ENCODE data around the gene EVI2B.

DNA sequence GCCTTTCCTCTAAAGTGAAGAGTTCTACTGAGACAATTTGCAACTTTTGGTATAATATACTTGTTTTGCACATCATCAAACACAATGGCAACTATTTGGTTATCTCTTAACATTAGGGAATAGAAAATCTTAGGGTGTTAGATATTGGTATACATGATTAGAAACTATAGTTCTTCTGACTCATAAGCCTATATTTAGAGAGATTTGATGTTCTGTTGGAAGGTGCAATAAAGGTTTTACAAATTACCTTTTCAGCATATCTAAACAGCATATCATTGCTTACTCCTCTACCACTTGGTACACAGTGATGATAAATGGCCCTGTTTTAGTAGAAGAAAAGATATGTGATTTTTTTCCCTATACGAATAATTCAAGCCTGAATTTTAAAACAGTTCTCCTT lies 6.2 kb downstream of the EVI2B start:
- TF ChIP-seq CTCF (IDR thresholded peaks at IDR 0.05 in 4 of 5, conservative IDR thresholded peaks at IDR 0.05 in 1 of 5) = no peak
- TF ChIP-seq POLR2A (IDR thresholded peaks at IDR 0.05) = no peak
